Subcutaneous adipose tissue (tissue), 4 donors: Measurements from ENCODE around the gene EEA1. TPM values are rescaled to one million over a fixed set of nuclear protein-coding genes. Genes with fewer than 3 reads are reported as not detected.

Source experiments
- total RNA-seq, 4 donors: library from RNA; depleted of rRNA; stranded (reverse); fragments of >200 nt; gene quantifications; one replicate each; pipeline ENCODE4 v1.1.0, GENCODE V29; 2016
- TF ChIP-seq, protein P1 (sequence below): fragments of 450-650 bp; IDR thresholded peaks from one replicate; pipeline ENCODE4 v1.5.1; 2016; ENCODE audit warnings: low read depth, mild to moderate bottlenecking, control low read depth, antibody characterized with exemption, moderate library complexity

Gene EEA1
- total RNA-seq, 4 donors from 2014 or later, result 43.9 to 59.5 (median 53.9) TPM

DNA sequence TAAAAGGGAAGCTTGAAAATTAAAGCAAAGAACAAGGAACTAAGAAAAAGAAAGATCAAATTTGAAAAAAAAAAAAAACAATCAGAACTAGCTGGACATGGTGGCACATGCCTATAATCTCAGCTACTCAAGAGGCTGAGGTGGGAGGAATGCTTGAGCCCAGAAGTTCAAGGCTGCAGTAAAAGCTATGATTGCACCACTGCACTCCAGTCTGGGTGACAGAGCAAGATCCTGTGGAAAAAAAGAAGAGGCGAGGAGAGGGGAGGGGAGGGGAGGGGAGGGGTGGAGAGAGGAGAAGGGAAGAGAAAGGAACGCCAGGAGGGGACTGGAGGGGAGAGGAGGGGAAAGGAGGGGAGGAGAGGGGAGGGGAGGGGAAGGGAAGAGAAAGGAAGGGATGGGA, 43.0 kb downstream of the EEA1 start:
- TF ChIP-seq, protein P1, sequence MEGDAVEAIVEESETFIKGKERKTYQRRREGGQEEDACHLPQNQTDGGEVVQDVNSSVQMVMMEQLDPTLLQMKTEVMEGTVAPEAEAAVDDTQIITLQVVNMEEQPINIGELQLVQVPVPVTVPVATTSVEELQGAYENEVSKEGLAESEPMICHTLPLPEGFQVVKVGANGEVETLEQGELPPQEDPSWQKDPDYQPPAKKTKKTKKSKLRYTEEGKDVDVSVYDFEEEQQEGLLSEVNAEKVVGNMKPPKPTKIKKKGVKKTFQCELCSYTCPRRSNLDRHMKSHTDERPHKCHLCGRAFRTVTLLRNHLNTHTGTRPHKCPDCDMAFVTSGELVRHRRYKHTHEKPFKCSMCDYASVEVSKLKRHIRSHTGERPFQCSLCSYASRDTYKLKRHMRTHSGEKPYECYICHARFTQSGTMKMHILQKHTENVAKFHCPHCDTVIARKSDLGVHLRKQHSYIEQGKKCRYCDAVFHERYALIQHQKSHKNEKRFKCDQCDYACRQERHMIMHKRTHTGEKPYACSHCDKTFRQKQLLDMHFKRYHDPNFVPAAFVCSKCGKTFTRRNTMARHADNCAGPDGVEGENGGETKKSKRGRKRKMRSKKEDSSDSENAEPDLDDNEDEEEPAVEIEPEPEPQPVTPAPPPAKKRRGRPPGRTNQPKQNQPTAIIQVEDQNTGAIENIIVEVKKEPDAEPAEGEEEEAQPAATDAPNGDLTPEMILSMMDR, result no peak

DNA sequence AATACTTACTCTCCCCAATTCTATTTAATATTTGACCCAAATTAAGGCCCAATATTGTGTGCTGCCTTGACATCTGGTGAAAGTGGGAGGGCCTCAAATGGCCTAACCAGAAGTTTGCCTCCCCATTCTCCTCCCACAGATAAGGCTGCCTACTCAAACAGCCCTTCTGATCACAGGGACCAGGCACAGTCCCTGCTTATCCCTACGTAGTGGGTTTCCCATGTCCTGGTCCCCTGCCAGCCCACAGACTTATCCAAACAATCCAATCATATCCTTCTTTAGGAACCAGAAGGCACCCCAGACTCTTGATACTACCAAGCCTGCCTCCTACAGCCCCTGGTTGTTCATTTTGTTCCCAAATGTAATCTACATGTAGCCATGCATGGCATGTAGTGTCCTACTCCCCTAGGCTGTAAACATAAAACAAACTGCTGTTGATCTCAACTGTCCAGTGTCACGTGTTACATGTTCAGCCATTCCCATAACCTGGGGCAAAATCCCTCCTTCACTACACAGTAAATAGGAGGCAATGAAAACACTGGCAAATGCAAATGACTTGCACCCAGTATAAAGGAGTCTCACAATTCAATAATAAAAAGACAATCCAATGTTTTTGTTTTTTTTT, 49.3 kb downstream of the EEA1 start:
- TF ChIP-seq, protein P1, result no peak

DNA sequence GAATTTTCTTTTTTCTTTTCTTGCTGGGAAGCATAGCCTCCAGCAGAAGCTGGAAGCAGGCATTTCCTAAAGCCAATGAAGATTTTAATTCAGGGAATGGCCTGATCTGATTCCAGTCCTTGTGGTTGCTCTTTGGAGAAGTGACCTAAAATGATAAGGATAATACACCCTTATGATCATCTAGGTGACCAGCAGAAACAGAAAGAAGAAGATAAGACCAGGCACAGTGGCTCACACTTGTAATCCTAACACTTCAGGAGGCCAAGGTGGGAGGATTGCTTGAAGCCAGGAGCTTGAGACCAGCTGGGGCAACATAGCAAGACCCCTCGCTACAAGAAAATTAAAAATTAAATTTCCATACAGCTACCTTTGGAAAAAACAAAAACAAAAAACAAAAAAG, 51.2 kb downstream of the EEA1 start:
- TF ChIP-seq, protein P1, result no peak

DNA sequence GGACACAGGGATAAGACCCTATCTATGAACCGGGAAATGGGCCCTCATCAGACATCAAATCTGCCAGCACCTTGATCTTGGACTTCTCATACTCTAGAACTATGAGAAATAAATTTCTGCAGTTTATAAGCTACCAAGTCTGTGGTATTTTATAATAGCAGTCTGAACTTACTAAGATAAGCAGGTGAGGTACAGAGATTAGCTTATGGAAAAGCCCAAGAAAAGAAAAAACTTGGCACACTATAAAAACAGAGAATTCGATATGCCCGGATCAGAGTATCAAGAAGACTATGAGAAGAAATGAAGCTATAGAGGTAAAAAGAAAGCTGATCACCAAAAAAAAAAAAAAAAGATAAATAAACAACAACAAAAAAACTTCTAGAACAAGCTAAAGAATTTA, 52.6 kb downstream of the EEA1 start:
- TF ChIP-seq, protein P1, result no peak

DNA sequence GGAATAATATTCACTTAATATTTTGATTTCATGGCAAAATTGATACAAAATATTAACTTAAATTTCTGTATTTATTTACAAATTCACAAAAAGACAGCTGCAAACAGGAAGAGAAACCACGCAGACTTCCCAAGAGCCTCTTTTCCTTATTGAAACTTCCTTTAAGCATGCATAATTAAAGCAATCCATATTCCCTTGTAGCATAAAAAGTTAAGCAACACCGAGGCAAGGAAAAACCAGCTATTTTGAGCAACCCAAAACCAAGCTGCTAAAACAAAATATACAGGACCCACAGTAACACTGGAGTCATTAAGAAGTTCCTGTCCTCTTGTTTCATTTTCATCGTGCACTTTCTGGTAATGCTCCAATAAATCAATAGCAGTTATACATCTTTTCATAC, 58.0 kb downstream of the EEA1 start:
- TF ChIP-seq, protein P1, result no peak

DNA sequence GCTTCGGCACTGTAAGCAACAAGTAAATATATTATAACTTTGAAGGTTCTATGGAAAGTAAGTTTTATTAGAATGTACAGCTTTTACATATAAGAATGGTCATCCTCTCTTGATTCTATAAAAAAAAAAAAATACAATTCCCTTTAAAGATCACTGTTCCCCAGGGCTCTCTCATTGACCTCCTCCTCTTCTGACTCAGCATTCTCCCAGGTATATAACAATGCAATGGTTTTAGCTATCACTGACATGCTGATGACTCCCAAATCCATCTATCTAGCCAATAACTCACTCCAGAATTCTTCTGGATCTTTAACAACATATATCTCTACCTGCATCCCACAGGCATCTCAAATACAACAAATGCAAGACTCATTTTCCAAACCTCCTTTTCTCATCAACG, 62.7 kb downstream of the EEA1 start:
- TF ChIP-seq, protein P1, result no peak

DNA sequence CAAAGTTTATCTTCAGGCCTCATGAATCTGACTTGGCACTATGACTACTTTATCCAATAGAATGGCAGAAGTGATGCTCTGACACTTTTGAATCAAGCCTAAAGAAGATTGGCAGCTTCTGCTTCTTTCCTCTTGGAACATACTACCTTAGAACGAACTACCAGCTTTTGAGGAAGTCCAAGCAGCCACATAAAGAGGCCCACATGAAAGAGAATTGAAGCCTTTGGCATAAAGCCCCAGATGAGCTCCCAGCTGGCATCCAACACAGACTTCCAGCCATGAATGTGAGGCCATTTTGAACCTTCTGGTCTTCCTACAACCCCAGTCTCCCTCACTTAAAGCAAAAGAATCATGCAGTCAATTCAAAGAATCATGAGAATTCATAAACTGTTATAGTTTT, 65.8 kb downstream of the EEA1 start:
- TF ChIP-seq, protein P1, result no peak
